Panc1 (cell line): ENCODE data around the gene CNTROB. TPM values are rescaled to one million over a fixed set of nuclear protein-coding genes. Genes with fewer than 3 reads are reported as not detected.

Source experiments
- ATAC-seq: fragments of 200-7000 bp; cut with Tn5 transposase; 2 replicates; pipeline ENCODE4 v1.9.1; 2020; ENCODE audit warnings: mild to moderate bottlenecking, moderate library complexity
- BruUV-seq: library from RNA; stranded (reverse); fragments of 400-500 nt; replicated peaks from 2 replicates; lab custom pipeline; 2021; lab: Mats Ljungman, UMichigan
- CTCF ChIA-PET: fragments of 300-600 bp; sonication (Branson Sonifier 250); formaldehyde crosslinking; loops from one replicate; lab custom pipeline; 2022; ENCODE audit warnings: antibody characterized with exemption; lab: Charles Lee
- POLR2A ChIA-PET: fragments of 300-600 bp; sonication (Branson Sonifier 250); formaldehyde crosslinking; loops from one replicate; lab custom pipeline; 2022; ENCODE audit warnings: antibody characterized with exemption; lab: Charles Lee
- DNase-seq: peaks from one replicate; pipeline ENCODE4 v3.0.0-alpha.2; 2010; ENCODE audit warnings: low read depth, low spot score
- H3K27ac ChIP-seq: 2 replicates; pipeline ENCODE4 v1.5.1; 2011; ENCODE audit warnings: mild to moderate bottlenecking, low read length, inconsistent platforms
- H3K27me3 ChIP-seq: fragments of 200-500 bp; sonication (Bioruptor generic); 2 replicates; pipeline ENCODE4 v1.6.0; 2014; ENCODE audit warnings: low read length, inconsistent platforms; ENCODE audit not compliant: control insufficient read depth, insufficient read depth
- H3K36me3 ChIP-seq: fragments of 200-500 bp; sonication (Bioruptor generic); 2 replicates; pipeline ENCODE4 v1.5.1; 2014; ENCODE audit warnings: inconsistent platforms, mild to moderate bottlenecking, low read length, moderate library complexity; ENCODE audit not compliant: control insufficient read depth, insufficient read depth
- H3K4me1 ChIP-seq: 2 replicates; pipeline ENCODE4 v1.5.1; 2011; ENCODE audit warnings: inconsistent platforms, mild to moderate bottlenecking, low read length, moderate library complexity; ENCODE audit not compliant: control insufficient read depth, insufficient read depth
- H3K4me3 ChIP-seq, 2 experiments: 2 replicates each; pipeline ENCODE4 v1.5.1; 2011 to 2012; ENCODE audit warnings: low read depth in 2 of 2, low read length in 2 of 2, mild to moderate bottlenecking in 2 of 2, inconsistent platforms in 1 of 2, moderate library complexity in 1 of 2
- H3K9me3 ChIP-seq: fragments of 200-500 bp; sonication (Bioruptor generic); 2 replicates; pipeline ENCODE4 v1.5.1; 2014; ENCODE audit warnings: low read depth, mild to moderate bottlenecking, inconsistent platforms, low read length, moderate library complexity; ENCODE audit not compliant: control insufficient read depth, insufficient read depth
- POLR2AphosphoS5 ChIP-seq: IDR thresholded peaks from 2 replicates; pipeline ENCODE4 v1.6.1; 2012; ENCODE audit warnings: mild to moderate bottlenecking, low read depth, low read length, moderate library complexity
- REST ChIP-seq, 2 experiments: IDR thresholded peaks; 2 replicates each; pipeline ENCODE4 v1.6.1; 2011 to 2012; ENCODE audit warnings: low read depth in 2 of 2, control low read depth in 1 of 2, low read length in 1 of 2, mild to moderate bottlenecking in 1 of 2, moderate library complexity in 1 of 2; ENCODE audit not compliant: insufficient read depth in 1 of 2
- SIN3A ChIP-seq: IDR thresholded peaks from 2 replicates; pipeline ENCODE4 v1.6.1; 2012; ENCODE audit warnings: low read depth, mild to moderate bottlenecking, low read length, moderate library complexity, borderline replicate concordance; ENCODE audit not compliant: insufficient read depth
- TCF7L2 ChIP-seq: IDR thresholded peaks from 2 replicates; pipeline ENCODE4 v1.6.1; 2011; ENCODE audit warnings: mild to moderate bottlenecking, low read depth, low read length, inconsistent platforms
- in situ Hi-C: cut with HindIII; loops from 2 replicates; pipeline ENCODE4 v1.10.0; 2016; ENCODE audit warnings: low sequenced_read_pairs, low pct_unique_long_range_greater_than_20kb
- intact Hi-C: fragments of 100-400 bp; cut with micrococcal nuclease; formaldehyde crosslinking; loops from one replicate; pipeline ENCODE4 v1.10.0; 2022; ENCODE audit not compliant: unreplicated experiment
- total RNA-seq: library from RNA; stranded (reverse); gene quantifications from one replicate; pipeline ENCODE4 v1.2.1, GENCODE V29; 2021; ENCODE audit not compliant: unreplicated experiment
- TF ChIP-seq, protein P1 (sequence below): fragments of 450-650 bp; IDR thresholded peaks from 2 replicates; pipeline ENCODE4 v1.5.1; 2017; ENCODE audit warnings: mild to moderate bottlenecking

CNTROB gene
- total RNA-seq, 1 experiment from 2014 or later: 60.5 TPM

DNA sequence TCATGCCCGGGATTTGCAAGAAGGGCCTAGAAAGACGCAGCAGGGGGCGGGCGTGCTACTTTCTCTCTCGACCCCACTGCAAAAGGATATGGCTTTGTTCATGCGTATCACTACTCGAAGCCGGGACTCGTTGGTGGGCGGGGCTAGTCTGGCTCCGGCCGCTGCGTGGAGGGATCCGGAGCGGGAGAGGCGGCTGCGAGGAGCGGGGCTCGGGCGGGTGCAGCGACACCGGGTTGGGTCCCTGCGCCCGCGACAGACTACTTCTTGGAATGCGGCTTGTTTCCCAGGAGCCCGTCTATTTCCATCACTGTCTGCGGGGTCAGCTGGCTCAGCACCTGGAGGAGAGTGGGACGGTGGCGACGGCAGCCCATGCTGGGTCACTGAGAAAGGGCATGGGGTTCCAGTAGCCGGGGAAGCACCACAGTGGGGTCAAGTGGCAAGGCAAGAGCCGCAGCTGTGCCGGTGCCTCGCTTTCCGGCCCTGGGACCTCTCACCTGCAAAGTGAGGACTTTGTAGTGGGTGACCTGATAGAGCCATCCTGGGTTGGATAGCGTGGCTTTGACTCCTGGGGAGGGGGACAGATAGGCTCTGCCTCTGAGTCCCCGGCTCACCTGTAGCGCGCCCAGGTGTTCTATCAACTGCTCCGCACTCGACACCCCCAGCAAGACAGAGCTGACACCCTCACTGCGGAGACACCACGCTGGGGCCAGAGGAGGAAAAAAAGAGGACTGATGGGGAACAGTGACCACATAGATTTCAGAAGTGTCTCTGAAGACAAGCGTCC is 9.0 kb upstream of the CNTROB start:
- TF ChIP-seq, protein P1, sequence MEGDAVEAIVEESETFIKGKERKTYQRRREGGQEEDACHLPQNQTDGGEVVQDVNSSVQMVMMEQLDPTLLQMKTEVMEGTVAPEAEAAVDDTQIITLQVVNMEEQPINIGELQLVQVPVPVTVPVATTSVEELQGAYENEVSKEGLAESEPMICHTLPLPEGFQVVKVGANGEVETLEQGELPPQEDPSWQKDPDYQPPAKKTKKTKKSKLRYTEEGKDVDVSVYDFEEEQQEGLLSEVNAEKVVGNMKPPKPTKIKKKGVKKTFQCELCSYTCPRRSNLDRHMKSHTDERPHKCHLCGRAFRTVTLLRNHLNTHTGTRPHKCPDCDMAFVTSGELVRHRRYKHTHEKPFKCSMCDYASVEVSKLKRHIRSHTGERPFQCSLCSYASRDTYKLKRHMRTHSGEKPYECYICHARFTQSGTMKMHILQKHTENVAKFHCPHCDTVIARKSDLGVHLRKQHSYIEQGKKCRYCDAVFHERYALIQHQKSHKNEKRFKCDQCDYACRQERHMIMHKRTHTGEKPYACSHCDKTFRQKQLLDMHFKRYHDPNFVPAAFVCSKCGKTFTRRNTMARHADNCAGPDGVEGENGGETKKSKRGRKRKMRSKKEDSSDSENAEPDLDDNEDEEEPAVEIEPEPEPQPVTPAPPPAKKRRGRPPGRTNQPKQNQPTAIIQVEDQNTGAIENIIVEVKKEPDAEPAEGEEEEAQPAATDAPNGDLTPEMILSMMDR: no peak
- 0 out of 2 replicates have a peak, but pooled peaks have one; percentile 7 for TF ChIP-seq TCF7L2
- ATAC-seq (peak; percentile 90), DNase-seq (no peak)
- Histone ChIP-seq H3K9me3 (no peaks in the 10 kb centered on the region), H3K27me3 (no peaks in the 10 kb centered on the region), H3K4me1 (no peaks in the 10 kb centered on the region; the same call in 1 of the 2 replicates), H3K36me3 (no peaks in the 10 kb centered on the region), H3K27ac (peak overlapping the region; percentile 82), H3K4me3 (peak overlapping the region; percentile 31 to 52)
- POLR2A ChIA-PET: no interaction called here
- in situ Hi-C loops (no loop called here), intact Hi-C loops (no loop called here)
- CTCF ChIA-PET: no interaction called here
- BruUV-seq: no TSS peak

DNA sequence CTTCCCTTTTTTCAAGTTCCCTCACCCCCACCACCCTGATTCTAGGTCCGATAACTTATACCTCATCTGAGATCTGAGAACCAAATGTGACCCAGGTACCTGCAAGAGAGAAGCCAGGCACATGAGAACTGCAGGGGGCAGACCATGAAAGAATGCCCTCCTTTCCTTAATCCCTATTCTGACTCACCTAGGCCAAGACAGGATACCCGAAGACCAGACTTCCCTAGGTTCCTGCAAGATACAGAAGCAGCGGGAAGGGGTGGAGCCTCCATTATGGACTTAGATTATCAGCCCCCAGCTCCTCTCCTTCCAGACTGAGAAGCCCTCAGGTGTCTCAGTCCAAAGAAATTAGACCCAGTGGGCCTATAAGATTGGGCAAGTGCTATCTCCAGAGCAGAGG is 4.4 kb upstream of the CNTROB start:
- in situ Hi-C loops (no loop called here), intact Hi-C loops (no loop called here)
- no peak for TF ChIP-seq TCF7L2
- no peak for TF ChIP-seq POLR2AphosphoS5
- no peak for TF ChIP-seq REST (IDR thresholded peaks at IDR 0.05; ENCODE audit: insufficient read depth in 1 of 2, low read depth in 2 of 2, low read length in 1 of 2)
- TF ChIP-seq SIN3A: no peak
- TF ChIP-seq, protein P1: no peak
- no peak overlapping the region for H3K27ac ChIP-seq
- no peak for DNase-seq
- no peak for ATAC-seq
- no peaks in the 10 kb centered on the region; the same call in 1 of the 2 replicates for H3K4me1 ChIP-seq
- H3K9me3 ChIP-seq: no peaks in the 10 kb centered on the region
- no TSS peak for BruUV-seq
- no peak overlapping the region for H3K4me3 ChIP-seq
- ChIA-PET POLR2A (no interaction called here), CTCF (no interaction called here)
- H3K27me3 ChIP-seq: no peaks in the 10 kb centered on the region
- peaks cover 9% of the 10 kb centered on the region; the same call in 1 of the 2 replicates for H3K36me3 ChIP-seq
